OCI-LY7 (cell line): Measurements from ENCODE around the gene TREM2. TPM values are rescaled to one million over a fixed set of nuclear protein-coding genes. Genes with fewer than 3 reads are reported as not detected.

Source experiments
- BruUV-seq: library from RNA; stranded (reverse); fragments of 400-500 nt; replicated peaks from 2 replicates; lab custom pipeline; 2021; lab: Mats Ljungman, UMichigan
- CTCF ChIA-PET: fragments of 300-600 bp; sonication (Branson Sonifier 250); formaldehyde crosslinking; loops from one replicate; lab custom pipeline; 2022; ENCODE audit warnings: antibody characterized with exemption; ENCODE audit not compliant: unreplicated experiment; lab: Charles Lee
- POLR2A ChIA-PET: fragments of 300-600 bp; sonication (Branson Sonifier 250); formaldehyde crosslinking; loops from one replicate; lab custom pipeline; 2022; ENCODE audit warnings: antibody characterized with exemption; lab: Charles Lee
- DNase-seq: peaks from one replicate; pipeline ENCODE4 v3.0.0-alpha.2; 2015; ENCODE audit warnings: low spot score
- H2AFZ ChIP-seq: fragments of 200-600 bp; sonication (generic), shearing (Covaris generic); 2 replicates; pipeline ENCODE4 v1.6.1; 2014; ENCODE audit warnings: mild to moderate bottlenecking, antibody characterized with exemption, low read length, moderate library complexity
- H3K27ac ChIP-seq: fragments of 200-600 bp; sonication (generic); 2 replicates; pipeline ENCODE4 v1.5.1; 2014; ENCODE audit warnings: mixed run types, low read depth, mild to moderate bottlenecking, moderate library complexity, low read length, inconsistent platforms; ENCODE audit not compliant: poor library complexity, severe bottlenecking
- H3K36me3 ChIP-seq: fragments of 200-600 bp; sonication (generic); 2 replicates; pipeline ENCODE4 v1.6.1; 2014; ENCODE audit warnings: mild to moderate bottlenecking, antibody characterized with exemption, low read length, moderate library complexity, mixed read lengths; ENCODE audit not compliant: insufficient read depth
- H3K4me1 ChIP-seq: fragments of 200-600 bp; sonication (generic); 2 replicates; pipeline ENCODE4 v1.5.1; 2014; ENCODE audit warnings: mild to moderate bottlenecking, low read length; ENCODE audit not compliant: insufficient read depth, poor library complexity, severe bottlenecking
- H3K4me2 ChIP-seq: fragments of 200-600 bp; sonication (generic); 2 replicates; pipeline ENCODE4 v1.6.1; 2014; ENCODE audit warnings: mild to moderate bottlenecking, low read length
- H3K4me3 ChIP-seq: fragments of 200-600 bp; sonication (generic); 2 replicates; pipeline ENCODE4 v1.5.1; 2014; ENCODE audit warnings: mild to moderate bottlenecking, low read depth, low read length; ENCODE audit not compliant: poor library complexity, severe bottlenecking
- H3K79me2 ChIP-seq: fragments of 200-600 bp; sonication (generic); 2 replicates; pipeline ENCODE4 v1.6.1; 2016; ENCODE audit warnings: low read depth, mild to moderate bottlenecking, low read length, moderate library complexity, mixed read lengths; ENCODE audit not compliant: insufficient read depth
- H3K9me2 ChIP-seq: fragments of 200-600 bp; sonication (generic); 2 replicates; pipeline ENCODE4 v1.6.1; 2016; ENCODE audit warnings: mild to moderate bottlenecking, low read length, mixed read lengths; ENCODE audit not compliant: insufficient read depth
- H3K9me3 ChIP-seq: fragments of 200-600 bp; sonication (generic); 2 replicates; pipeline ENCODE4 v1.6.1; 2014; ENCODE audit warnings: mild to moderate bottlenecking, mixed run types, low read length, mixed read lengths
- H4K20me1 ChIP-seq: fragments of 200-600 bp; sonication (generic); 2 replicates; pipeline ENCODE4 v1.6.1; 2014; ENCODE audit warnings: mild to moderate bottlenecking, antibody characterized with exemption, low read length, moderate library complexity, mixed read lengths; ENCODE audit not compliant: insufficient read depth
- EZH2phosphoT487 ChIP-seq: fragments of 200-600 bp; sonication (generic); IDR thresholded peaks from 2 replicates; pipeline ENCODE4 v1.6.1; 2018; ENCODE audit warnings: low read depth, borderline replicate concordance, mild to moderate bottlenecking, mixed run types, antibody characterized with exemption, low read length, moderate library complexity, mixed read lengths
- intact Hi-C: fragments of 100-400 bp; cut with micrococcal nuclease; formaldehyde crosslinking; loops from one replicate; pipeline ENCODE4 v1.10.0; 2022; ENCODE audit not compliant: unreplicated experiment
- total RNA-seq, 2 experiments: library from RNA; depleted of rRNA in 1 of 2; stranded (reverse); fragments of >200 nt in 1 of 2; shearing (Covaris generic) in 1 of 2; gene quantifications; 2 replicates each; pipeline ENCODE4 v1.2.3, GENCODE V29; 2014 to 2022
- TF ChIP-seq, protein P1 (sequence below): fragments of 200-600 bp; sonication (generic); conservative IDR thresholded peaks from 2 replicates; pipeline ENCODE4 v1.5.1; 2014; ENCODE audit warnings: mild to moderate bottlenecking, antibody characterized with exemption, low read length, moderate library complexity, mixed read lengths

Gene TREM2
- total RNA-seq, 2 experiments from 2014 or later: not detected

GRCh38 chr6:41208439-41209106, 45.7 kb upstream of the TREM2 start:
- no peak overlapping the region for H3K4me3 ChIP-seq
- peak overlapping the region; percentile 51 for H3K4me2 ChIP-seq
- BruUV-seq: no TSS peak

DNA sequence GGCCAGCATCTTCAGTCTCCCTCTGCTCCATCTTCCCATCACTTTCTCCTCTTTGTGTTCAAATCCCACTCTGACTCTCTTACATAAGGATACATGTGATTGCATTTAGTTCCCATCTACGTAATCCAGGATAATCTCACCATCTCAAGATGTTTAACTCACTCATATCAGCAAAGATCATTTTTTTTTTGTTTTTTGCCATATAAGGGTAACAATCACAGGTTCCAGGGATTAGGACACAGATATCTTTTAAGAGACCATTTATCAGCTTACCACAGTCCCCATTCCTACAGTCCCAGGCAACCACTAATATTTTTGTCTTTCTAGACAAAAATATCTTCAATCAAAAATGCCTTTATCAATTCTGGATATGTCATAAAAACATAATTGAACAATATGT, 41.2 kb upstream of the TREM2 start:
- H3K27ac ChIP-seq: no peak overlapping the region
- no peaks in the 10 kb centered on the region; the same call in 1 of the 2 replicates for H3K36me3 ChIP-seq
- H3K9me2 ChIP-seq: no peaks in the 10 kb centered on the region
- no TSS peak for BruUV-seq
- intact Hi-C loops: loop anchor here (5.0 kb wide), 1 partner anchor 113 kb away; no protein-coding TSS in a partner anchor
- peaks cover 4% of the 10 kb centered on the region; the same call in 1 of the 2 replicates for H3K79me2 ChIP-seq
- TF ChIP-seq, protein P1, sequence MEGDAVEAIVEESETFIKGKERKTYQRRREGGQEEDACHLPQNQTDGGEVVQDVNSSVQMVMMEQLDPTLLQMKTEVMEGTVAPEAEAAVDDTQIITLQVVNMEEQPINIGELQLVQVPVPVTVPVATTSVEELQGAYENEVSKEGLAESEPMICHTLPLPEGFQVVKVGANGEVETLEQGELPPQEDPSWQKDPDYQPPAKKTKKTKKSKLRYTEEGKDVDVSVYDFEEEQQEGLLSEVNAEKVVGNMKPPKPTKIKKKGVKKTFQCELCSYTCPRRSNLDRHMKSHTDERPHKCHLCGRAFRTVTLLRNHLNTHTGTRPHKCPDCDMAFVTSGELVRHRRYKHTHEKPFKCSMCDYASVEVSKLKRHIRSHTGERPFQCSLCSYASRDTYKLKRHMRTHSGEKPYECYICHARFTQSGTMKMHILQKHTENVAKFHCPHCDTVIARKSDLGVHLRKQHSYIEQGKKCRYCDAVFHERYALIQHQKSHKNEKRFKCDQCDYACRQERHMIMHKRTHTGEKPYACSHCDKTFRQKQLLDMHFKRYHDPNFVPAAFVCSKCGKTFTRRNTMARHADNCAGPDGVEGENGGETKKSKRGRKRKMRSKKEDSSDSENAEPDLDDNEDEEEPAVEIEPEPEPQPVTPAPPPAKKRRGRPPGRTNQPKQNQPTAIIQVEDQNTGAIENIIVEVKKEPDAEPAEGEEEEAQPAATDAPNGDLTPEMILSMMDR: no peak
- TF ChIP-seq EZH2phosphoT487: no peak
- no peak overlapping the region for H2AFZ ChIP-seq
- CTCF ChIA-PET: no interaction called here
- H3K4me1 ChIP-seq: peaks cover 53% of the 10 kb centered on the region
- POLR2A ChIA-PET: interaction anchor here (0.5 kb wide), 1 partner anchor 776 kb away, joined by 3 read pairs; no protein-coding TSS in a partner anchor
- no peak for DNase-seq
- no peaks in the 10 kb centered on the region for H4K20me1 ChIP-seq
- H3K4me3 ChIP-seq: no peak overlapping the region
- no peak overlapping the region for H3K4me2 ChIP-seq
- H3K9me3 ChIP-seq: no peaks in the 10 kb centered on the region; the same call in 1 of the 2 replicates

More at GRCh38 chr6:41208439-41209106, 45.7 kb upstream of the TREM2 start:
- H3K4me1 ChIP-seq: peaks cover 18% of the 10 kb centered on the region
- no peaks in the 10 kb centered on the region for H3K79me2 ChIP-seq
- H2AFZ ChIP-seq: no peak overlapping the region
- intact Hi-C loops: no loop called here
- H4K20me1 ChIP-seq: no peaks in the 10 kb centered on the region
- no peaks in the 10 kb centered on the region; the same call in 1 of the 2 replicates for H3K36me3 ChIP-seq
- POLR2A ChIA-PET: interaction anchor here (1.4 kb wide), 1 partner anchor 8 kb away, joined by 3 read pairs; the partner anchor contains the start of gene TREML2
- TF ChIP-seq EZH2phosphoT487: no peak
- TF ChIP-seq, protein P1: no peak
- H3K27ac ChIP-seq: no peak overlapping the region
- H3K9me3 ChIP-seq: no peaks in the 10 kb centered on the region; the same call in 1 of the 2 replicates
- DNase-seq: peak; percentile 27
- no peaks in the 10 kb centered on the region for H3K9me2 ChIP-seq
- CTCF ChIA-PET: no interaction called here

DNA sequence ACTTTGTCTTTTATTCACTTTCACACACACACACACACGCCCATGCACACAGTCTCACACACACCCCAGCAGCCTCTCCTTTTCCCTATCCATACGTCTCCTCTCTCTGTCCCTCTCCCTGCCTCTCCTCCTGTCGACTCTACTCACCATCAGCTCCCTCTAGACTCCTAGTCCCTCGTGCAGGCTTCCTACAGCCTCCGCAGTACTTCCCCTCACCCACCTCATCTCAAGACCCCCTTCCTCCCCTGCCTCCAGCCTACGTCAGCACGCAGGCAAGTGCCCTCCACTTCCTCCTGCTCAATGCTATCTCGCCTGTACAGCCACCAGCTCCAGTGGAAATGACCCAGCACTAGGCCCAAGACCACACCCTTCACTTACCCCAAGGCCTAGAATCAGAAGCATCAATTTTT, 38.9 kb upstream of the TREM2 start:
- ChIA-PET CTCF (no interaction called here), POLR2A (interaction anchor here (1.1 to 1.5 kb wide), 3 partner anchors 9 to 19 kb away, joined by 3 to 7 read pairs (median 4); no protein-coding TSS in a partner anchor)
- H3K79me2 ChIP-seq: peaks cover 7% of the 10 kb centered on the region; the same call in 1 of the 2 replicates
- H2AFZ ChIP-seq: peak overlapping the region; percentile 49; the same call in 1 of the 2 replicates
- BruUV-seq: no TSS peak
- peak overlapping the region; percentile 83 for H3K4me2 ChIP-seq
- no peaks in the 10 kb centered on the region for H3K9me2 ChIP-seq
- peak overlapping the region; percentile 65 for H3K4me3 ChIP-seq
- DNase-seq: peak; percentile 35
- no peaks in the 10 kb centered on the region; the same call in 1 of the 2 replicates for H3K9me3 ChIP-seq
- intact Hi-C loops: loop anchor here (2.0 to 5.0 kb wide), 2 partner anchors 116 to 129 kb away; partner anchors contain the start of genes NFYA and OARD1
- TF ChIP-seq EZH2phosphoT487: no peak
- TF ChIP-seq, protein P1: no peak
- H3K36me3 ChIP-seq: peaks cover 14% of the 10 kb centered on the region
- no peaks in the 10 kb centered on the region for H4K20me1 ChIP-seq
- H3K4me1 ChIP-seq: peaks cover 49% of the 10 kb centered on the region
- peak overlapping the region; percentile 95 for H3K27ac ChIP-seq
